GM12878 (cell line): ENCODE measurements around the gene C16orf96. TPM values are rescaled to one million over a fixed set of nuclear protein-coding genes. Genes with fewer than 3 reads are reported as not detected.

Source experiments
- ATAC-seq: fragments of 200-7000 bp; cut with Tn5 transposase; 3 replicates; pipeline ENCODE4 v1.9.1; 2020; ENCODE audit warnings: mild to moderate bottlenecking, moderate library complexity
- BruUV-seq: library from RNA; stranded (reverse); fragments of 400-500 nt; replicated peaks from 2 replicates; lab custom pipeline; 2021; lab: Mats Ljungman, UMichigan
- CTCF ChIA-PET: fragments of 300-600 bp; sonication (Branson Sonifier 250); formaldehyde crosslinking; extraction: SDS; loops from one replicate; lab custom pipeline; 2021; ENCODE audit warnings: inconsistent platforms; lab: Yijun Ruan, JAX
- POLR2A ChIA-PET: fragments of 350-600 bp; formaldehyde crosslinking; extraction: SDS; loops from one replicate; lab custom pipeline; 2021; ENCODE audit warnings: inconsistent platforms; lab: Charles Lee
- RAD21 ChIA-PET: fragments of 300-600 bp; sonication (Branson Sonifier 250); formaldehyde crosslinking; loops from one replicate; lab custom pipeline; 2023; ENCODE audit warnings: antibody characterized with exemption; ENCODE audit not compliant: unreplicated experiment; lab: Charles Lee
- SMC1A ChIA-PET: fragments of 300-600 bp; sonication (Branson Sonifier 250); formaldehyde crosslinking; loops from one replicate; lab custom pipeline; 2023; ENCODE audit not compliant: unreplicated experiment, uncharacterized antibody; lab: Charles Lee
- DNase-seq: peaks from one replicate; pipeline ENCODE4 v3.0.0-alpha.2; 2011; ENCODE audit warnings: low read depth, low spot score
- FAIRE-seq: peaks from 3 replicates; lab custom pipeline; 2011; peaks lifted over from hg19 to GRCh38; lab: Jason Lieb, UNC
- H2AFZ ChIP-seq: 2 replicates; pipeline ENCODE4 v1.6.0; 2011; ENCODE audit warnings: low read depth, low read length, control low read depth; ENCODE audit not compliant: control insufficient read depth
- H3K27ac ChIP-seq: 2 replicates; pipeline ENCODE4 v1.5.1; 2011; ENCODE audit warnings: control low read depth; ENCODE audit not compliant: control insufficient read depth, insufficient read depth
- H3K27me3 ChIP-seq, 2 experiments: replicated peaks in 1 of 2; 2 replicates each; pipeline versions ENCODE4 v1.6.0 to v1.6.1; 2011; ENCODE audit warnings: low read length in 1 of 2; ENCODE audit not compliant: control insufficient read depth in 2 of 2, insufficient read depth in 2 of 2
- H3K36me3 ChIP-seq, 2 experiments: 2 replicates each; pipeline ENCODE4 v1.5.1; 2011; ENCODE audit warnings: low read length in 1 of 2; ENCODE audit not compliant: control insufficient read depth in 2 of 2, insufficient read depth in 2 of 2
- H3K4me1 ChIP-seq: 2 replicates; pipeline ENCODE4 v1.6.1; 2011; ENCODE audit warnings: mild to moderate bottlenecking, low read length, moderate library complexity, mixed read lengths; ENCODE audit not compliant: control insufficient read depth, insufficient read depth
- H3K4me2 ChIP-seq: 2 replicates; pipeline ENCODE4 v1.6.0; 2011; ENCODE audit warnings: control low read depth; ENCODE audit not compliant: control insufficient read depth, insufficient read depth
- H3K4me3 ChIP-seq: fragments of 200-600 bp; sonication (generic); 2 replicates; pipeline ENCODE4 v1.5.1; 2016
- H3K79me2 ChIP-seq: 2 replicates; pipeline ENCODE4 v1.6.0; 2011; ENCODE audit warnings: low read length; ENCODE audit not compliant: control insufficient read depth, insufficient read depth
- H3K9ac ChIP-seq: 2 replicates; pipeline ENCODE4 v1.8.0; 2011; ENCODE audit warnings: low read length, control low read depth, mixed read lengths; ENCODE audit not compliant: control insufficient read depth, insufficient read depth
- H3K9me3 ChIP-seq: replicated peaks from 3 replicates; pipeline ENCODE4 v1.5.1; 2011; ENCODE audit warnings: mild to moderate bottlenecking, low read length; ENCODE audit not compliant: control insufficient read depth, insufficient read depth
- H4K20me1 ChIP-seq: 2 replicates; pipeline ENCODE4 v1.6.0; 2011; ENCODE audit not compliant: control insufficient read depth, insufficient read depth
- ASH2L ChIP-seq: fragments of 300-600, 200-600 bp; sonication (generic); IDR thresholded peaks from 2 replicates; pipeline ENCODE4 v1.6.1; 2017; ENCODE audit warnings: low read depth, mild to moderate bottlenecking, borderline replicate concordance
- CBFB ChIP-seq: IDR thresholded peaks from 2 replicates; pipeline ENCODE4 v1.6.1; 2016; ENCODE audit warnings: antibody characterized with exemption, low read depth
- CEBPB ChIP-seq, 2 experiments: fragments of 150-350 bp in 1 of 2; IDR thresholded peaks; 2 replicates each; pipeline ENCODE4 v1.6.1; 2012 to 2014; ENCODE audit warnings: low read depth in 2 of 2, low read length in 2 of 2, borderline replicate concordance in 1 of 2, inconsistent platforms in 1 of 2
- KAT2A ChIP-seq: conservative IDR thresholded peaks from 2 replicates; pipeline ENCODE4 v1.6.1; 2011; ENCODE audit warnings: low read depth, low read length; ENCODE audit not compliant: control insufficient read depth
- KDM1A ChIP-seq: fragments of 200-600 bp; sonication (generic); IDR thresholded peaks from 2 replicates; pipeline ENCODE4 v1.6.1; 2016; ENCODE audit warnings: borderline replicate concordance
- MYB ChIP-seq: fragments of 150-350 bp; IDR thresholded peaks from 2 replicates; pipeline ENCODE4 v1.6.1; 2014; ENCODE audit warnings: mild to moderate bottlenecking, low read depth, low read length, borderline replicate concordance
- NFYA ChIP-seq: IDR thresholded peaks from 2 replicates; pipeline ENCODE4 v1.6.1; 2011; ENCODE audit warnings: low read depth, mild to moderate bottlenecking, low read length, improper control_type of control experiment, borderline replicate concordance
- NRF1 ChIP-seq: conservative IDR thresholded peaks from 2 replicates; pipeline ENCODE4 v1.6.1; 2011; ENCODE audit warnings: mild to moderate bottlenecking, low read depth, low read length, improper control_type of control experiment
- POU2F2 ChIP-seq: IDR thresholded peaks from 3 replicates; pipeline ENCODE4 v1.6.1; 2011; ENCODE audit warnings: low read depth, mild to moderate bottlenecking, low read length, borderline replicate concordance
- RAD21 ChIP-seq: IDR thresholded peaks from 2 replicates; pipeline ENCODE4 v1.6.1; 2011; ENCODE audit warnings: mild to moderate bottlenecking, low read depth, low read length, moderate library complexity; ENCODE audit not compliant: insufficient read depth
- RELA ChIP-seq: fragments of 450-650 bp; IDR thresholded peaks from 2 replicates; pipeline ENCODE4 v1.8.0; 2014; ENCODE audit warnings: borderline replicate concordance; ENCODE audit not compliant: partially characterized antibody
- SMARCA5 ChIP-seq: fragments of 450-650 bp; IDR thresholded peaks from 2 replicates; pipeline ENCODE4 v1.6.1; 2017; ENCODE audit warnings: mild to moderate bottlenecking
- SP1 ChIP-seq: IDR thresholded peaks from one replicate; pipeline ENCODE4 v1.6.1; 2011; ENCODE audit warnings: low read depth, low read length
- SPI1 ChIP-seq: IDR thresholded peaks from 2 replicates; pipeline ENCODE4 v1.6.1; 2011; ENCODE audit warnings: low read depth, mild to moderate bottlenecking, low read length, moderate library complexity, borderline replicate concordance; ENCODE audit not compliant: insufficient read depth
- ZNF217 ChIP-seq: fragments of 450-650 bp; IDR thresholded peaks from 2 replicates; pipeline ENCODE4 v1.6.1; 2017; ENCODE audit warnings: antibody characterized with exemption, mild to moderate bottlenecking
- ZNF274 ChIP-seq: IDR thresholded peaks from one replicate; pipeline ENCODE4 v1.8.0; 2011; ENCODE audit not compliant: insufficient read length, insufficient read depth
- ZNF622 ChIP-seq: fragments of 450-650 bp; IDR thresholded peaks from 2 replicates; pipeline ENCODE4 v1.6.1; 2017; ENCODE audit warnings: mild to moderate bottlenecking, inconsistent platforms
- WGBS: methylation state at CpG from one replicate; pipeline ENCODE4 v1.1.6; 2016; ENCODE audit warnings: low lambda C conversion rate; ENCODE audit not compliant: insufficient replicate concordance, insufficient coverage; ENCODE audit errors: missing lambda C conversion rate; 5-methylcytosine and 5-hydroxymethylcytosine counted together
- in situ Hi-C: fragments of 300-500 bp; cut with MboI; formaldehyde crosslinking; loops from 9 replicates; pipeline ENCODE4 v1.14.3; 2018; ENCODE audit warnings: mixed read lengths
- intact Hi-C: fragments of 100-400 bp; cut with micrococcal nuclease; formaldehyde crosslinking; loops from one replicate; pipeline ENCODE4 v1.14.2; 2022; ENCODE audit not compliant: unreplicated experiment
- polyA plus RNA-seq, 11 experiments: library from polyadenylated mRNA; depleted of rRNA in 4 of 11; unstranded in 6 of 11; stranded (reverse) in 5 of 11; fragments of >200 nt; fragmentation: Nextera tagmentation in 4 of 11; fragmentation: Illumina TruSeq in 1 of 11; extraction: Ambion mirVana in 4 of 11; extraction: Trizol in 1 of 11; gene quantifications; 1 replicate in 1 of 11; 2 replicates in 10 of 11; pipeline versions ENCODE4 v1.2.1 to v1.2.3, GENCODE V29; 2011 to 2016; ENCODE audit warnings: inconsistent platforms in 2 of 11, missing spikeins in 2 of 11, low read depth in 1 of 11
- total RNA-seq, 4 experiments: library from RNA; depleted of rRNA in 3 of 4; stranded (reverse); fragments of >200 nt in 3 of 4; fragmentation: Illumina TruSeq in 1 of 4; extraction: Trizol in 1 of 4; gene quantifications; 2 replicates each; pipeline versions ENCODE4 v1.2.1 to v1.2.3, GENCODE V29; 2013 to 2021
- TF ChIP-seq, protein P1 (sequence below): IDR thresholded peaks from 2 replicates; pipeline ENCODE4 v1.6.1; 2011; ENCODE audit warnings: low read depth, low read length, improper control_type of control experiment, borderline replicate concordance

The C16orf96 gene
- total and polyA plus RNA-seq, 10 of the 15 experiments (the other 5 are each of a cell fraction or from before 2014, with no cell fraction given): 0.01 to 0.08 (median 0.01) TPM; not detected in 7

DNA sequence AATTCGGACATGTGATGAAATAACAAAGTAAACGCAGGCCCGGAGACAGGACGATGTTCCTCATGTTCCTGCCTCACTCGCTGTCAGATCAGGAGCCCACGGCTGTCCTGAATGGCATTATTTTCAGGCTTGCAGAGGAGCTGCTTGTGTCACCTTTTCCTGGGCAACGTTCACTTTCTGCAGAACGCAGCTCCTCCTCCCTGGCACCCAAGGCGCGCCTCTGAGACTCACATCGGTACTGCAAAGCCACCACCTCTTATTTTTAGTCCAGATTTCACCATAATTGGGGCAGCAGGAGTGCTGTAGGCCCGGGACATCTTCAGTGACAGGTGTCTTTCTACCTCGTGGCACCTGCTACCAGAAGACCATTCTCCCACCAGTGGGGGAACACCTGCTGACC, 8.0 kb upstream of the C16orf96 start (continued):
- no peak for TF ChIP-seq RELA
- no peak for TF ChIP-seq KAT2A
- TF ChIP-seq ZNF622: no peak
- TF ChIP-seq, protein P1, sequence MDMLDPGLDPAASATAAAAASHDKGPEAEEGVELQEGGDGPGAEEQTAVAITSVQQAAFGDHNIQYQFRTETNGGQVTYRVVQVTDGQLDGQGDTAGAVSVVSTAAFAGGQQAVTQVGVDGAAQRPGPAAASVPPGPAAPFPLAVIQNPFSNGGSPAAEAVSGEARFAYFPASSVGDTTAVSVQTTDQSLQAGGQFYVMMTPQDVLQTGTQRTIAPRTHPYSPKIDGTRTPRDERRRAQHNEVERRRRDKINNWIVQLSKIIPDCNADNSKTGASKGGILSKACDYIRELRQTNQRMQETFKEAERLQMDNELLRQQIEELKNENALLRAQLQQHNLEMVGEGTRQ: no peak
- TF ChIP-seq CBFB: no peak
- TF ChIP-seq ZNF274: no peak

DNA sequence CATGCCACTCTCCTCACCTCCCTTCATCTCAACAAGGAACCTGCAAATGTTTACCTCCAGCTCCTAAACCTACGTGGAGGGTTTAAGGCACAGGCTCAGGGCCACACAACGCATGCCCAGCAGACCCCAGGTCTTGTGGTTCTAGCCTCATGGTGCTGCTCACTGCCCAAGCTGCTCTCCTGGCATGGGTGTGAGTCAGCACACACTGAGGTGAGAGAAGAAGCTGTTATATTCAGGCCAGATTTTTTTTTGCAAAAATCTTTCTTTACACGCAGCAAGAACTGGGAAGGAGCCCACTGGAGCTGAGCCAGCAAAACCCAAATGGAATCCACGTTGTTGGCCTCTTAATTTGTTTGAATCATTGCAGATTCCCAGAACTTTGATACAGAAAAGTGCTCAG, 5.5 kb upstream of the C16orf96 start:
- ChIA-PET RAD21 (interaction anchor here (1.1 to 1.9 kb wide), 3 partner anchors 35 to 103 kb away, joined by 3 to 7 read pairs (median 4); no protein-coding TSS in a partner anchor), CTCF (interaction anchor here (0.7 to 8.6 kb wide), 8 partner anchors 12 to 350 kb away, joined by 3 to 65 read pairs (median 6); partner anchors contain the start of genes CDIP1 and MGRN1), POLR2A (no interaction called here), SMC1A (interaction anchor here (0.8 to 3.6 kb wide), 3 partner anchors 36 to 46 kb away, joined by 3 to 41 read pairs (median 3); no protein-coding TSS in a partner anchor)
- ATAC-seq (no peak), FAIRE-seq (no peak), DNase-seq (no peak)
- no TSS peak for BruUV-seq
- H3K79me2 ChIP-seq: no peaks in the 10 kb centered on the region
- in situ Hi-C loops (no loop called here), intact Hi-C loops (no loop called here)
- H3K9me3 ChIP-seq: no peaks in the 10 kb centered on the region
- H3K9ac ChIP-seq: no peak overlapping the region
- peaks cover 0 to 2% of the 10 kb centered on the region in 2 experiments; a peak in 1 of 4 replicates for H3K27me3 ChIP-seq
- no peaks in the 10 kb centered on the region for H4K20me1 ChIP-seq
- H2AFZ ChIP-seq: no peak overlapping the region
- 11% methylated on average over 4 of the region's 4 CpGs for WGBS
- H3K4me2 ChIP-seq: no peak overlapping the region
- H3K36me3 ChIP-seq: no peaks in the 10 kb centered on the region
- H3K4me3 ChIP-seq: no peak overlapping the region
- H3K27ac ChIP-seq: no peak overlapping the region
- H3K4me1 ChIP-seq: no peaks in the 10 kb centered on the region
- TF ChIP-seq SP1 (no peak), NFYA (no peak), ASH2L (no peak), CEBPB (IDR thresholded peaks at IDR 0.05; ENCODE audit: borderline replicate concordance in 1 of 2, low read depth in 2 of 2, low read length in 2 of 2) (no peak), MYB (no peak), KDM1A (no peak), ZNF217 (no peak), SPI1 (no peak), RELA (no peak), RAD21 (no peak), SMARCA5 (no peak), POU2F2 (no peak), NRF1 (no peak)
- TF ChIP-seq, all 136 proteins: peak for 0
